ENCODE results near the gene R3HCC1L.

Gene R3HCC1L

DNA sequence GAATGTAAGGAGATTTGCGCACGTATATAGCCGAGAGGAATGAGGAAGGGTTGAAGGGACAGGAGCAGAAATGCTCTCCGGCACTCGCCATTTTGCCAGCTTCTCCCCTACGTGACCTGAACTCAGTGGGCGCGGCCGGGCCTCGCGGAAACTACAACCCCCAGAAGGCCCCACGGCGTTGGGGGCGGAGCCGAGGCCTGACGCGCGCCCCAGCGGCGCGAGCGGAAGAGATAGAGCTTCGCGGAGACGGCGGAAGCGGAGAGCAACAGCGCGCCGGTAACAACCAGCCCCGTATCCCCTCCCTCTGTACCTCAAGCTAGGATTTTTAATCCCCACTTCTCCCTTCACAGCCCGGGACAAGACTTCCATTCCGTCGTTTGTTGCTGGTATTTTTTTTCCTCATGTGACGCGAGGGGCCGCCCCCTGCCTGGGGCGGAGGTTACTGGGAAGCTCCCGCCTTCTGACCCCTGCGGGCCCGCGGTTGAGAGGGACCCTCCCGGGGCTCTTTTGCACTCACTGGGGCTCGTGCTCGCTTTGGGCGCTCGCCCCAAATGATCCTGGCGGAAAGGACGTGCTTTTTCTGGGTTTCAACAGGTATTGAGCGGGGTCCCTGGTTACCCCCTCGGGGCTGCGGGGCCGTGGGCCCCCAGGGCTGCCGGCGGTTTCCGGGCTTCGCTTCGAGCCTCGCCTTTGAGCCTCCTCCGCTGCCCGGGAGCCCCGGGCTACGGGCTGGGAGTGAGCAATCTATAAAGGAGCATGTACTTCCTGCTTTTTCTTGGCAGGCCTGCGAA lies at the start of gene R3HCC1L:
TSS of gene R3HCC1L (plus strand) at position 227 of the 791 bp plus-strand sequence. CDS start 73,458 bp downstream, outside the sequence.
- TF ChIP-seq GATA2 (IDR thresholded peaks at IDR 0.05; ENCODE audit: low read depth, low read length), result no peak
- TF ChIP-seq GATA3 (IDR thresholded peaks at IDR 0.05; ENCODE audit: low read depth, low read length), result no peak

DNA sequence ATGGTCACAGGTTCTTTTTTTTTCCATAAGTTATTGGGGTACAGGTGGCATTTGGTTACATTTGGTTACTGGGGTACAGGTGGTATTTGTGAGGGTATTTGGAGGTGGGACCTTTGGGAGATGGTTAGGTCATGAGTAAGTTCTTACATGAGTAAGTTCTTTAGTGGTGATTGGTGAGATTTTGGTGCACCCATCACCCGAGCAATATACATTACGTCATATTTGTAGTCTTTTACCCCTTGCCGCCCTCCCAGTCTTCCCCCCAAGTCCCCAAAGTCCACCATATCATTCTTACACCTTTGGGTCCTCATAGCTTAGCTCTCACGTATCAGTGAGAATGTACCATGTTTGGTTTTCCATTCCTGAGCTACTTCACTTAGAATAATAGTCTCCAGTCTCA lies 49.2 kb upstream of the R3HCC1L start:
- no peak for TF ChIP-seq GATA2 (IDR thresholded peaks at IDR 0.05; ENCODE audit: low read depth, low read length)

DNA sequence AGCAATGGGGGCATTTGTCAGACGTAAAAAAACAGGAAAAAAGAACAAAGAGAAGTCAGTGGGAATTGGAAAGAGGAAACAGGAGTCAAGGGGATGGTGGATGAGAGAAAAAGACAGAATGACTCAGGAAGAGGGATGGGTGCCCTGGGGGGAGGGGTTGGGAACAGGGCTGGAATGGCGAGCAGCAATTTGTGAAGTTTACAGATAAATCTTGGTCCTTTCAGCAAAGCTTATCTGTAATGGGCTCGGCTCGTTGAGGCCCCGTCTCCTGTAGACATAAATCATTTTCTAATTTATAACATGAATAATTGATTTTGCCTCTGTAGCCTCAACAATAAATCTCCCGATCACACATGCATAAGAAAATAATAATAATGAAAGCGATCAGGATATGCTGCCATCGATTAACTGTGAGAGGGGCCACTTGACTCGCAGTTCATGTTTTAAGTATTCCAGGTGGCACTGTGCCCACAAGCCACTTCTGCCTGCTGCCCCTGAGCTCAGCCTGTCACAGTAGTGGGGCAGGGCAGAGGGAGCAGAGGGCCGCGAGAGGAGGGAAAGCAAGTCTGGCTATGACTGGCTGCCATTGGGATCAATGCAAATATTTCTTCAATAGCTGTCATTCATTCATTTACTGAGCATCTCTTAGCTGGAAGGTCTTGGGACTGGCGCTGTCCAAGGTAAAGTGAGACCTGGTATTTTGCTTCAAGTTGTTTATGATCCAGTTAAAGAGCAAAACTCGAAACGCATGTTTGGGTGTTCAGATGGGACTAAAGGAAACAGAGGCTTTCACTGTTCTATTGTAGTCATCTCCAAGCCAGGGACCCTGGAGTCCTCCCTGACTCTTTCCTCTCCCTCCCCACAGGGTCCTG lies 47.4 kb upstream of the R3HCC1L start:
- TF ChIP-seq GATA2 (IDR thresholded peaks at IDR 0.05; ENCODE audit: low read depth, low read length) (no peak; the same call in 1 of the 2 replicates), GATA3 (IDR thresholded peaks at IDR 0.05; ENCODE audit: low read depth, low read length) (no peak)

DNA sequence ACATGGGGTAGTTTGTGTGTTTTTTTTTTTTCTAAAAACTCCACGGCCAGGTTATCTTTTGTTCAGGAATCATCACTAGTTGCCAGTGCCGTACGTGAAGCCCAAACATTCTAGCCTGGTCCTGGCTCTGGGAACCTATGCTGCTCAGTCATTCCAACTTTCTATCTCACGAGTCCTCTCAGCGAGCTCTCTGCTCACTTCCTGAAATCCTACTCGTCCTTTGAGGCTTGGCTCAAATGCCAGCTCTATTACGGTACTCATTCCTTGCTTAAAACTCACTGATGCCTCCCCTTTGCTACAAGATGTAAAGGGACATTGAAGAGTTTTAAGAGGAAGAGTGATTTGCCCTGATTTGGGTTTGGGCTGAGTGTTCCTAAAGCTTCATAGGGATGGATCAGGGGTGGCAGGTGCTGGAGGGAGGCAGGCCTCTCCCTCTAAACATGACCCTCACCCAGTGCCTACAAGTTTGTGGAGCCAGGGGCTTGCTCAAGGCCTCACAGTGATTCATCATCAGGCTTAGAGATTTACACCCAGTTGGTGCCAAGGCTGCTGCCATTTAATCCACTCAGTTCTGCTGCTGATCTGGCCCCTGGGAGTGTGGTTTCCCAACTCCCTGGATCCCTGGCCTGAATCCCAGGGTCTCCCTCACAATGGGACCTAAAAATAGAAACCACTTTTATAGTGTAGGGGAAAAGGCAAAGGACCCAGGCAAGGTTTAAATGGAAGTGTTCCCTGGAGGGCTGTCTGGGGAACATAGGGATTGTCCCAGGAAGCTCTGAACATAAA lies 46.1 kb upstream of the R3HCC1L start:
- TF ChIP-seq GATA2 (IDR thresholded peaks at IDR 0.05; ENCODE audit: low read depth, low read length), result no peak
- no peak for TF ChIP-seq GATA3 (IDR thresholded peaks at IDR 0.05; ENCODE audit: low read depth, low read length)

DNA sequence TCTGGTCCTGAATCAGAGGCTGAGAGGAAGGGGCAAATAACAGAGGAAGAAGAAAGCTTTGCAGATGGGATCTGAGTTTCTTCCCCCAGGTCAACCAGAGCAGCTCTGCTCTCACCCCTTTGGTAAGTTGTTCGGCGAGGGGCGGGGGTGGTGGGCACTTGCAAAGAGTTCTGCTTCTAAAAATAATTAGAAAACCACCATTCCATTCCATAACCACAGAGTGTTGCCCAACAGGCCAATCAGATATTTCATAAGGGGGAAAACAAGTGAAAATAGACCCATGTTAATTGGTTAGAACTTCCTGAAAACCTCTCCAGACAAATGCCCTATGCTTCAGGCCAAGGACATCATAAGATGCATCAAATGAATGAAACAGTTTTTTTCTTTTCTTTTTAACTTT lies 43.6 kb upstream of the R3HCC1L start:
- no peak for TF ChIP-seq GATA3 (IDR thresholded peaks at IDR 0.05; ENCODE audit: low read depth, low read length)
- no peak for TF ChIP-seq GATA2 (IDR thresholded peaks at IDR 0.05; ENCODE audit: low read depth, low read length)

DNA sequence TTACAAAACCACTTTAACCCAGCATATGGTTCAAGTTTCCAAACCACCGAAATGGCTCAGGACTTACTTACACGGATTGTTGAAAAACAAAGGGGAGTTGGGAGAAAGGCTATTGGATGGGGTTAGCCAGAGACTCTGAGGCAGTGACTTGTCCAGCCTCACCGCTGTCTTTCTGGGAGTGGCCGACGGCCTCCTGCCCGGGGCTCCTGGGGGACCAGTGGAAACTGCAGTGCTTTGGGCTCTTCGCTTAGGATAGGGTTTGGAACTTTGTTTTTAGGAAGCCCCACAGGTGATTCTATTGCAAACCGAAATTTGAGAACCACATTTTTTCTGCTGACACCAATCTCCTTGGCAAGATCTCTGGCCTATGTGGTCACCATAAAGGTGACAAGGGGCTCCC lies 38.1 kb upstream of the R3HCC1L start:
- TF ChIP-seq GATA3 (IDR thresholded peaks at IDR 0.05; ENCODE audit: low read depth, low read length), result no peak
- TF ChIP-seq GATA2 (IDR thresholded peaks at IDR 0.05; ENCODE audit: low read depth, low read length), result no peak

DNA sequence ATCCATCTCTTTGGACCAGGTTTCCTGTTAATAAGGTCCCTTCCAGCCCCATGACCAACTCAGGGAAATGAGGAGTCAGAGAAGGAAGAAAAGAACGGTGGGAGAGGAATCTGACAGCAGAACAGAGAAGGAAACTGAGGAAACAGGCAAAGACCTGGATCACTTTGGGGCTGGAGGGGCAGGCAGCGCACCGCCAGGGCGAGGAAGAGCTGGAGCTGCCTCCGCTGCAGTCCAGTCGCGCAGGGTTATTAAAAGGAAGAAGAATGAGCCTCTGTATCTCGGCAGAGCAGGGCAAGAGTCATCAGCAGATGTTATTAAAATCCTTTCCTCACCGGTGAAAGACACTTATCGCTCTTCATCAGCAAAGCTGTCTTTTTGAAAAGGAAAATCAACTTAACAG lies 37.7 kb upstream of the R3HCC1L start:
- no peak for TF ChIP-seq GATA3 (IDR thresholded peaks at IDR 0.05; ENCODE audit: low read depth, low read length)
- TF ChIP-seq GATA2 (IDR thresholded peaks at IDR 0.05; ENCODE audit: low read depth, low read length), result no peak

DNA sequence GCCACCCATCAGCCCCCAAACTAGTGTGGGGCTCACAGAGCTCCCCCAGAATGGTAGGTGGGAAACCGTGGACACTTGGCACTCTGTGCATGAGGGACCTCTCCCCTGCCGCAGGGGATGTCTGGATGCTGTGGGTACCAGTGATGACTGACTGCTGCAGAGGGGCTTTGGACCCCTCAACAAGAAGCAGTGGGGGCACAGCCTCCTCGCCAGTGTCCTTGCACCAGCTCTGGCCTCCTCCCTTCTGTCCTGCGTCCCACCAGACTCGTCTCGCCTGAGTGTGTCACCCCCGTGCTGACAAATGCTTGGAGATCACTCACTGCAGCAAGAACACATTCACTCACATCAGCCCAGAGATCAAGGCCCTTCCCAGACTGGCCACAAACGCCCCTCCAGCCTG lies 37.3 kb upstream of the R3HCC1L start:
- TF ChIP-seq GATA2 (IDR thresholded peaks at IDR 0.05; ENCODE audit: low read depth, low read length) (no peak), GATA3 (IDR thresholded peaks at IDR 0.05; ENCODE audit: low read depth, low read length) (no peak)

DNA sequence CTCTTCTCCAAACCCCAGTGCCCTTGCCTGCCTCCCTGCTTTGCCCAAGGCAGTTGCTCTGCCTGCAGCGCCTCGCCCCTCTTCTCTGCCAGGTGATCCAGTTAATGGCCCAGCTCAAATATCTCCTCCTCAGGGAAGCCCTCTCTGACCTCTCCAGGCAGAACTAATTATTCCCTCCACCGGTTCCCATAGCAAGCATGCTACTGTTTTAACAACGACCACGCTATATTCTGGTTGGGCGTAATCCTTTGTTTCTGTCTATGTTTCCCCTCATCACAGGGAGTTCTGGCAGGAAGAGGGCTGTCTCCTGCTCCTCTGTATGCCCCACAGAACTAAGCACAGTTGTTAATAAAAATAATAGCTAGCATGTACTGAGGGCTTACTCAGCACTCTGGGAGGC lies 36.8 kb upstream of the R3HCC1L start:
- no peak for TF ChIP-seq GATA2 (IDR thresholded peaks at IDR 0.05; ENCODE audit: low read depth, low read length)
- TF ChIP-seq GATA3 (IDR thresholded peaks at IDR 0.05; ENCODE audit: low read depth, low read length), result no peak

DNA sequence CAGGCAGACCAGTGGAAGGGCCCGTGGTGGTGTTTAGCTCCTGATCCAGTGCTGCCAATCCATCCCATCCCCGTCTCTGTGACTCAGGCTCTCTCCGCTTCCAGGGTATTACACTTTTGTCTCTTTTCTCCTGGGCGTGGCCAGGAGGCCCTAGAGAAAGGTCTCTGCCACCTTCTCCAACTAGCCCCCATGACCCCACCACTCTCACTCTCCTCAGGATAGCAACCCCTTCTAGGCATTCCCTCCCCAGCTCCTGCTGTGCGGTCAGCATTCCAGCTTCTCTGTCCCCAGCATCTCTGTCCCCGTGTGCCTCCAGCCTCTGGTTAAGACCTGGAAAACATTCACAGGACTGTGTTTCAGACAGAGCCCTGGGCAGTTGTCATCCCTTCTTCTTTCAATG lies 36.2 kb upstream of the R3HCC1L start:
- TF ChIP-seq GATA2 (IDR thresholded peaks at IDR 0.05; ENCODE audit: low read depth, low read length) (no peak), GATA3 (IDR thresholded peaks at IDR 0.05; ENCODE audit: low read depth, low read length) (no peak)

DNA sequence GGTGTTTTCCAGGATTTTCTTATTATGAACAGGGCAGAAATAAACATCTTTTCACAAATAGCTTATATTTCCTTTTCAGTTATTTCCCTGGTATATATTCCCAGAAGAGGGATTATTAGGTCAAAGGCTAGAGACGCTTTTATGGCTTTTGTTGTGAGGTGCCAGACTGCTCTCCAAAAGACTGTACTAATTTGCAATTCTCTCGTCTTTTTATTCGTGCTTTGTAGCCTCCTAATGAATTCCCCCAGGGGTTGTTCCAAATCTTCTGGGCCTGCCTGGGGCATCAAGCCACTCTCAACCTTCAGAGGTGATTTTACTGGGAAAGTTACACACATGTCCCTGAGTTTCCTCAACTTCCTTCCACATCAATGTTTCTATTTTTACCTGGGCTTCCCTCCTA lies 34.0 kb upstream of the R3HCC1L start:
- TF ChIP-seq GATA3 (IDR thresholded peaks at IDR 0.05; ENCODE audit: low read depth, low read length), result no peak

DNA sequence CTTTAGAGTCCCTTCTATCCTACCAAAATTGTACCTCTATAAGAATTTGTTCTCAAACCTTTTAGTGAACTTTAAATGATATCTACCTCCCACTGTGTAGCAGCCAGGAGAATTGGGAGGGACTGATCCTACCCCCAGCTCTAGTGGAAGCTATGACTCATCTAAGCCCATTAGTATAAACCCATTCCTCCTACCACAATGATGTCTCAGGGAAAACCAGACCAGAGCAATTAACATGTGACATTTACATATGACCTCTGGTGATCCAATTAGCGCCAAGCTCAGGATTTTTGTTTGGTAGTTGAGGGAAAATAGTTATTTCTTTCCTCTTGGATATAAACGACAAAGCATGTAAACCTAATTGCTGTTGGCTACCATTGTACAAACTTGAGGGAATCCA lies 33.1 kb upstream of the R3HCC1L start:
- TF ChIP-seq GATA3 (IDR thresholded peaks at IDR 0.05; ENCODE audit: low read depth, low read length), result no peak
- no peak for TF ChIP-seq GATA2 (IDR thresholded peaks at IDR 0.05; ENCODE audit: low read depth, low read length)

DNA sequence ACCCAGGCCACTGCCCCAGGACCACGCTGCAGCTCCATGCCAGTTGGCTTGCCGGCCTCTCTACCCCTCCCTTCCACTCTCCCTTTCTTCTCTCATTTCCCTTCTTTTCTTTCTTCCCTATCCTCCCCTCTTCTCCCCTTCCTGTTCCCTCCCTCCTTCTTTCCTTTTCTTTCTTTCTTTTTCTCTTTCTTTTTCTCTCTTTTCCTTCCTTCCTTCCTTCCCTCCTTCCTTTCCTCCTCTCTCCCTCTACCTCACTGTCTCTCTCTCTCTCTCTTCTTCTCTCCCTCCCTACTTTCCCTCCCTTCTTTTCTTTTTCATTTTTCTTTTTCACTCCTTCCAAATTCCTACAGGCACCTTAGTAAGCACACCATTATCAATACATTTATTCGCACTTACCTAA lies 30.3 kb upstream of the R3HCC1L start:
- TF ChIP-seq GATA3 (IDR thresholded peaks at IDR 0.05; ENCODE audit: low read depth, low read length) (no peak), GATA2 (IDR thresholded peaks at IDR 0.05; ENCODE audit: low read depth, low read length) (no peak)

DNA sequence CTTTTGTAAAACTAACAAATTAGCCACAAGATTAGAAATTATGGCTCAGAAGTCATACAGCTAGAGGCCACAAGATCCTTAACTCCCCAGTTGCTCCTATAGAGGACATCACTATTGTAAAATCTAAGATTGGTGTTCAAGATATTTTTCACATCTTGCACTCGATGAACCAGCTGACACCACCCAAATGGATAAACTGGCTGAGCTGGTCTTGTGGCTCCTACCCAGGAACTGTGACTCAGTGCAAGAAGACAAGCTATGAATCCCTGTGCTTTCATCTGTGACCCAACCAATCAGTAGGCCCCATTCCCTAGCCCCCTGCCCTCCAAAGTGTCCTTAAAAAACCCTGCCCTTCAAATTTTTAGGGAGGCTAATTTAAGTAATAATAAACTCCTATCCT lies 27.9 kb upstream of the R3HCC1L start:
- no peak for TF ChIP-seq GATA2 (IDR thresholded peaks at IDR 0.05; ENCODE audit: low read depth, low read length)
- no peak for TF ChIP-seq GATA3 (IDR thresholded peaks at IDR 0.05; ENCODE audit: low read depth, low read length)

Measured in SH-SY5Y (cell line).